IMR-90 (cell line): ENCODE measurements around the gene YAF2. TPM values are rescaled to one million over a fixed set of nuclear protein-coding genes. Genes with fewer than 3 reads are reported as not detected.

Experiments
- ATAC-seq: fragments of 200-7000 bp; cut with Tn5 transposase; 2 replicates; pipeline ENCODE4 v1.9.1; 2020; ENCODE audit warnings: low read depth, mild to moderate bottlenecking, moderate library complexity
- BruUV-seq: library from RNA; stranded (reverse); fragments of 400-500 nt; replicated peaks from 2 replicates; lab custom pipeline; 2021; lab: Mats Ljungman, UMichigan
- CTCF ChIA-PET: fragments of 300-600 bp; formaldehyde crosslinking; extraction: SDS; loops from one replicate; lab custom pipeline; 2021; ENCODE audit warnings: antibody characterized with exemption; lab: Yijun Ruan, JAX
- POLR2A ChIA-PET: fragments of 300-600 bp; sonication (Branson Sonifier 250); formaldehyde crosslinking; loops from one replicate; lab custom pipeline; 2022; ENCODE audit warnings: antibody characterized with exemption; ENCODE audit not compliant: unreplicated experiment; lab: Charles Lee
- DNase-seq: peaks from one replicate; pipeline ENCODE4 v3.0.0; 2013
- H2AFZ ChIP-seq: replicated peaks from 2 replicates; pipeline ENCODE3; 2013; ENCODE audit warnings: low read length, mild to moderate bottlenecking; ENCODE audit not compliant: poor library complexity
- H2AK5ac ChIP-seq: 2 replicates; pipeline ENCODE4 v1.6.1; 2013; ENCODE audit warnings: low read depth, low read length, inconsistent platforms
- H2AK9ac ChIP-seq: replicated peaks from 2 replicates; pipeline ENCODE3; 2013; ENCODE audit warnings: mild to moderate bottlenecking, low read depth, low read length, moderate library complexity; ENCODE audit not compliant: poor library complexity
- H2BK120ac ChIP-seq: 2 replicates; pipeline ENCODE4 v1.6.1; 2013; ENCODE audit warnings: low read depth, low read length, inconsistent platforms
- H2BK15ac ChIP-seq: 3 replicates; pipeline ENCODE4 v1.6.1; 2013; ENCODE audit warnings: low read depth, low read length, inconsistent platforms
- H2BK20ac ChIP-seq: 2 replicates; pipeline ENCODE4 v1.6.1; 2013; ENCODE audit warnings: low read depth, mild to moderate bottlenecking, inconsistent platforms, low read length, moderate library complexity
- H2BK5ac ChIP-seq: 2 replicates; pipeline ENCODE4 v1.6.1; 2013; ENCODE audit warnings: mild to moderate bottlenecking, low read depth, low read length, inconsistent platforms; ENCODE audit not compliant: poor library complexity, severe bottlenecking
- H3K14ac ChIP-seq: replicated peaks from 2 replicates; pipeline ENCODE4 v1.6.1; 2013; ENCODE audit warnings: low read depth, low read length, inconsistent platforms
- H3K18ac ChIP-seq: 2 replicates; pipeline ENCODE4 v1.6.1; 2013; ENCODE audit warnings: low read depth, low read length, control low read depth
- H3K23ac ChIP-seq: 2 replicates; pipeline ENCODE4 v1.6.1; 2013; ENCODE audit warnings: low read depth, low read length, inconsistent platforms
- H3K27ac ChIP-seq: 2 replicates; pipeline ENCODE4 v1.5.1; 2013; ENCODE audit warnings: mild to moderate bottlenecking, control low read depth, low read length; ENCODE audit not compliant: insufficient read depth
- H3K27me3 ChIP-seq: 2 replicates; pipeline ENCODE4 v1.6.1; 2013; ENCODE audit warnings: low read length; ENCODE audit not compliant: control insufficient read depth, insufficient read depth
- H3K36me3 ChIP-seq: 2 replicates; pipeline ENCODE4 v1.6.1; 2013; ENCODE audit warnings: low read length, mixed read lengths; ENCODE audit not compliant: control insufficient read depth, insufficient read depth
- H3K4ac ChIP-seq: 2 replicates; pipeline ENCODE4 v1.6.1; 2013; ENCODE audit warnings: low read depth, low read length, inconsistent platforms
- H3K4me1 ChIP-seq: 2 replicates; pipeline ENCODE4 v1.6.1; 2013; ENCODE audit warnings: low read length, mixed read lengths; ENCODE audit not compliant: control insufficient read depth, insufficient read depth
- H3K4me2 ChIP-seq: 2 replicates; pipeline ENCODE4 v1.6.1; 2013; ENCODE audit warnings: low read depth, mild to moderate bottlenecking, control low read depth, low read length, moderate library complexity
- H3K4me3 ChIP-seq: 2 replicates; pipeline ENCODE4 v1.5.1; 2013; ENCODE audit warnings: low read depth, mild to moderate bottlenecking, control low read depth, low read length, moderate library complexity; ENCODE audit not compliant: insufficient read depth
- H3K56ac ChIP-seq: 2 replicates; pipeline ENCODE4 v1.6.1; 2013; ENCODE audit warnings: low read length, inconsistent platforms; ENCODE audit not compliant: insufficient read depth; ENCODE audit errors: extremely low read depth
- H3K79me1 ChIP-seq, 2 experiments: 2 replicates each; pipeline ENCODE4 v1.6.1; 2013; ENCODE audit warnings: low read length in 2 of 2, inconsistent platforms in 1 of 2, low read depth in 1 of 2
- H3K9ac ChIP-seq: 2 replicates; pipeline ENCODE4 v1.6.1; 2013; ENCODE audit warnings: low read depth, low read length, control low read depth
- H3K9me1 ChIP-seq: 2 replicates; pipeline ENCODE4 v1.6.1; 2013; ENCODE audit warnings: low read length, inconsistent platforms; ENCODE audit not compliant: insufficient read depth
- H3K9me3 ChIP-seq: 2 replicates; pipeline ENCODE4 v1.6.1; 2013; ENCODE audit warnings: low read length; ENCODE audit not compliant: control insufficient read depth, insufficient read depth
- H4K20me1 ChIP-seq: 2 replicates; pipeline ENCODE4 v1.6.1; 2013; ENCODE audit warnings: low read length, inconsistent platforms; ENCODE audit not compliant: insufficient read depth
- H4K5ac ChIP-seq: 2 replicates; pipeline ENCODE4 v1.6.1; 2013; ENCODE audit warnings: mild to moderate bottlenecking, low read depth, low read length, control low read depth
- H4K8ac ChIP-seq, 2 experiments: 2 replicates each; pipeline ENCODE4 v1.6.1; 2013; ENCODE audit warnings: low read depth in 2 of 2, low read length in 2 of 2, control low read depth in 1 of 2, inconsistent platforms in 1 of 2
- H4K91ac ChIP-seq: 2 replicates; pipeline ENCODE4 v1.6.1; 2013; ENCODE audit warnings: low read depth, low read length, inconsistent platforms; ENCODE audit not compliant: insufficient read depth
- BHLHE40 ChIP-seq: fragments of 150-350 bp; IDR thresholded peaks from 2 replicates; pipeline ENCODE4 v1.6.1; 2016; ENCODE audit warnings: mild to moderate bottlenecking, low read depth, low read length
- CEBPB ChIP-seq: IDR thresholded peaks from 2 replicates; pipeline ENCODE4 v1.6.1; 2012; ENCODE audit warnings: low read depth, low read length, improper control_type of control experiment
- CHD1 ChIP-seq: IDR thresholded peaks from 2 replicates; pipeline ENCODE4 v1.6.1; 2012; ENCODE audit warnings: low read depth, low read length, improper control_type of control experiment
- FOS ChIP-seq: fragments of 150-350 bp; IDR thresholded peaks from 2 replicates; pipeline ENCODE4 v1.6.1; 2016; ENCODE audit warnings: low read depth, low read length
- MAFK ChIP-seq: IDR thresholded peaks from 2 replicates; pipeline ENCODE4 v1.6.1; 2012; ENCODE audit warnings: low read depth, low read length, improper control_type of control experiment
- MAZ ChIP-seq: IDR thresholded peaks from 2 replicates; pipeline ENCODE4 v1.6.1; 2012; ENCODE audit warnings: low read depth, mild to moderate bottlenecking, low read length, improper control_type of control experiment, moderate library complexity, borderline replicate concordance
- MXI1 ChIP-seq: IDR thresholded peaks from 2 replicates; pipeline ENCODE4 v1.6.1; 2012; ENCODE audit warnings: low read depth, mild to moderate bottlenecking, low read length, moderate library complexity, borderline replicate concordance
- NFE2L2 ChIP-seq: fragments of 150-350 bp; IDR thresholded peaks from 2 replicates; pipeline ENCODE4 v1.6.1; 2016; ENCODE audit warnings: low read depth, mild to moderate bottlenecking, low read length
- POLR2A ChIP-seq: IDR thresholded peaks from 2 replicates; pipeline ENCODE4 v1.6.1; 2012; ENCODE audit warnings: mild to moderate bottlenecking, low read depth, low read length
- RAD21 ChIP-seq: IDR thresholded peaks from 2 replicates; pipeline ENCODE4 v1.6.1; 2012; ENCODE audit warnings: low read length, improper control_type of control experiment
- RCOR1 ChIP-seq: IDR thresholded peaks from 2 replicates; pipeline ENCODE4 v1.6.1; 2012; ENCODE audit warnings: mild to moderate bottlenecking, low read length, improper control_type of control experiment; ENCODE audit not compliant: insufficient replicate concordance
- RFX5 ChIP-seq: IDR thresholded peaks from 2 replicates; pipeline ENCODE4 v1.8.0; 2012; ENCODE audit warnings: low read depth, mild to moderate bottlenecking, low read length, moderate library complexity
- SMC3 ChIP-seq: fragments of 150-350 bp; IDR thresholded peaks from 2 replicates; pipeline ENCODE4 v1.6.1; 2016; ENCODE audit warnings: low read depth, mild to moderate bottlenecking, antibody characterized with exemption, low read length, moderate library complexity
- WGBS, 2 experiments: methylation state at CpG; one replicate each; pipeline versions ENCODE4 v1.1.5 to v1.1.7; 2013; ENCODE audit warnings: missing lambda C conversion rate in 2 of 2; ENCODE audit not compliant: insufficient read length in 1 of 2; ENCODE audit errors: extremely low coverage in 2 of 2; 5-methylcytosine and 5-hydroxymethylcytosine counted together
- dilution Hi-C: fragments of 300-500 bp; cut with HindIII; formaldehyde crosslinking; loops from one replicate; pipeline ENCODE4 v1.14.3; 2018; ENCODE audit warnings: low sequenced_read_pairs; ENCODE audit not compliant: unreplicated experiment
- in situ Hi-C: fragments of 300-500 bp; cut with MboI; formaldehyde crosslinking; loops from 3 replicates; pipeline ENCODE4 v1.14.3; 2019; ENCODE audit warnings: low sequenced_read_pairs, inconsistent platforms, mixed read lengths
- intact Hi-C: fragments of 100-400 bp; cut with micrococcal nuclease; formaldehyde crosslinking; loops from 2 replicates; pipeline ENCODE4 v1.10.0; 2022
- polyA plus RNA-seq, 3 experiments: library from polyadenylated mRNA; depleted of rRNA; stranded (reverse); fragments of >200 nt; gene quantifications; 2 replicates each; pipeline ENCODE4 v1.2.3, GENCODE V29; 2012; ENCODE audit warnings: low replicate concordance in 1 of 3
- total RNA-seq: library from RNA; depleted of rRNA; stranded (reverse); fragments of >200 nt; gene quantifications from 2 replicates; pipeline ENCODE4 v1.2.3, GENCODE V29; 2012
- TF ChIP-seq, protein P1 (sequence below): conservative IDR thresholded peaks from 2 replicates; pipeline ENCODE4 v1.5.1; 2012; ENCODE audit warnings: mild to moderate bottlenecking, low read depth, low read length, improper control_type of control experiment
- TF ChIP-seq, protein P2 (sequence below): fragments of 150-350 bp; IDR thresholded peaks from 2 replicates; pipeline ENCODE4 v1.6.1; 2016; ENCODE audit warnings: low read depth, mild to moderate bottlenecking, low read length, moderate library complexity, borderline replicate concordance
- TF ChIP-seq, protein P3 (sequence below): fragments of 150-350 bp; IDR thresholded peaks from 2 replicates; pipeline ENCODE4 v1.6.1; 2017; ENCODE audit warnings: mild to moderate bottlenecking, antibody characterized with exemption, low read length, low read depth

YAF2 gene
- total and polyA plus RNA-seq, 2 of the 4 experiments (the other 2 are of a cell fraction), result 7.9 to 14.2 TPM

DNA sequence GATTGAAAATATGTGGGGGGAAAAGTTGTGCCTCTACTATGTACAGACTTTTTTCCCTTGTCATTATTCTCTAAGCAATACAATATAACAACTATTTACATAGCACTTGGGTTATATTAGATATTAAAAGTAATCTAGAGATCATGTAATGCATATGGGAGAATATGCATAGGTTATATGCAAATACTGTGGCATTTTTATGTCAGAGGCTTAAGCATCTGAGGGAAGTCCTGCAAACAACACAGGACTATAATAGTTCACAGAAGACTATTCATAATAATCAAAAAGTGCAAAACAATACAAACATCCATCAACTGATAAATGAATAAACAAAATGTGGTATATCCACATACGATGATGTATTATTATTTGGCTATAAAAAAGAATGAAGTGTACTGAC is 33.7 kb downstream of the YAF2 start:
- Histone ChIP-seq H4K20me1 (no peaks in the 10 kb centered on the region), H3K4me3 (no peak overlapping the region), H2AFZ (no peak overlapping the region), H2BK5ac (no peak overlapping the region), H3K9ac (no peak overlapping the region), H3K27ac (no peak overlapping the region), H3K9me1 (no peaks in the 10 kb centered on the region), H3K4me1 (no peaks in the 10 kb centered on the region), H3K4ac (no peak overlapping the region), H4K5ac (no peak overlapping the region), H2AK5ac (no peak overlapping the region), H3K36me3 (0 out of 2 replicates have a peak, but pooled peaks cover 3% of the 10 kb centered on the region), H2BK120ac (no peak overlapping the region), H3K27me3 (no peaks in the 10 kb centered on the region), H3K14ac (no peak overlapping the region), H2AK9ac (no peak overlapping the region), H4K91ac (no peak overlapping the region), H3K56ac (no peak overlapping the region), H2BK20ac (no peak overlapping the region), H3K4me2 (no peak overlapping the region), H3K79me1 (peaks cover 8 to 11% of the 10 kb centered on the region in 2 experiments; a peak in 3 of 4 replicates), H3K18ac (no peak overlapping the region), H3K9me3 (no peaks in the 10 kb centered on the region), H4K8ac (no peak overlapping the region), H3K23ac (no peak overlapping the region), H2BK15ac (no peak overlapping the region)
- WGBS, 2 experiments, result no CpG with 5 or more reads among the region's 1 CpG
- DNase-seq (no peak), ATAC-seq (no peak)
- intact Hi-C loops, result no loop called here
- dilution Hi-C loops, result no loop called here
- CTCF ChIA-PET, result interaction anchor here (0.5 kb wide), 1 partner anchor 156 kb away, joined by 5 read pairs; no protein-coding TSS in a partner anchor
- BruUV-seq, result no TSS peak
- TF ChIP-seq, protein P1, sequence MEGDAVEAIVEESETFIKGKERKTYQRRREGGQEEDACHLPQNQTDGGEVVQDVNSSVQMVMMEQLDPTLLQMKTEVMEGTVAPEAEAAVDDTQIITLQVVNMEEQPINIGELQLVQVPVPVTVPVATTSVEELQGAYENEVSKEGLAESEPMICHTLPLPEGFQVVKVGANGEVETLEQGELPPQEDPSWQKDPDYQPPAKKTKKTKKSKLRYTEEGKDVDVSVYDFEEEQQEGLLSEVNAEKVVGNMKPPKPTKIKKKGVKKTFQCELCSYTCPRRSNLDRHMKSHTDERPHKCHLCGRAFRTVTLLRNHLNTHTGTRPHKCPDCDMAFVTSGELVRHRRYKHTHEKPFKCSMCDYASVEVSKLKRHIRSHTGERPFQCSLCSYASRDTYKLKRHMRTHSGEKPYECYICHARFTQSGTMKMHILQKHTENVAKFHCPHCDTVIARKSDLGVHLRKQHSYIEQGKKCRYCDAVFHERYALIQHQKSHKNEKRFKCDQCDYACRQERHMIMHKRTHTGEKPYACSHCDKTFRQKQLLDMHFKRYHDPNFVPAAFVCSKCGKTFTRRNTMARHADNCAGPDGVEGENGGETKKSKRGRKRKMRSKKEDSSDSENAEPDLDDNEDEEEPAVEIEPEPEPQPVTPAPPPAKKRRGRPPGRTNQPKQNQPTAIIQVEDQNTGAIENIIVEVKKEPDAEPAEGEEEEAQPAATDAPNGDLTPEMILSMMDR, result no peak
- TF ChIP-seq NFE2L2 (no peak), MXI1 (no peak), CEBPB (no peak), RFX5 (no peak), RAD21 (no peak), CHD1 (no peak), SMC3 (no peak), MAFK (no peak), FOS (no peak), BHLHE40 (no peak), POLR2A (no peak), RCOR1 (no peak), MAZ (no peak)
- TF ChIP-seq, protein P2, sequence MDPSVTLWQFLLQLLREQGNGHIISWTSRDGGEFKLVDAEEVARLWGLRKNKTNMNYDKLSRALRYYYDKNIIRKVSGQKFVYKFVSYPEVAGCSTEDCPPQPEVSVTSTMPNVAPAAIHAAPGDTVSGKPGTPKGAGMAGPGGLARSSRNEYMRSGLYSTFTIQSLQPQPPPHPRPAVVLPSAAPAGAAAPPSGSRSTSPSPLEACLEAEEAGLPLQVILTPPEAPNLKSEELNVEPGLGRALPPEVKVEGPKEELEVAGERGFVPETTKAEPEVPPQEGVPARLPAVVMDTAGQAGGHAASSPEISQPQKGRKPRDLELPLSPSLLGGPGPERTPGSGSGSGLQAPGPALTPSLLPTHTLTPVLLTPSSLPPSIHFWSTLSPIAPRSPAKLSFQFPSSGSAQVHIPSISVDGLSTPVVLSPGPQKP, result no peak
- TF ChIP-seq, protein P3, sequence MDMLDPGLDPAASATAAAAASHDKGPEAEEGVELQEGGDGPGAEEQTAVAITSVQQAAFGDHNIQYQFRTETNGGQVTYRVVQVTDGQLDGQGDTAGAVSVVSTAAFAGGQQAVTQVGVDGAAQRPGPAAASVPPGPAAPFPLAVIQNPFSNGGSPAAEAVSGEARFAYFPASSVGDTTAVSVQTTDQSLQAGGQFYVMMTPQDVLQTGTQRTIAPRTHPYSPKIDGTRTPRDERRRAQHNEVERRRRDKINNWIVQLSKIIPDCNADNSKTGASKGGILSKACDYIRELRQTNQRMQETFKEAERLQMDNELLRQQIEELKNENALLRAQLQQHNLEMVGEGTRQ, result no peak
- in situ Hi-C loops, result no loop called here
- POLR2A ChIA-PET, result no interaction called here
